Measurements from ENCODE around the gene NDUFA11.

DNA sequence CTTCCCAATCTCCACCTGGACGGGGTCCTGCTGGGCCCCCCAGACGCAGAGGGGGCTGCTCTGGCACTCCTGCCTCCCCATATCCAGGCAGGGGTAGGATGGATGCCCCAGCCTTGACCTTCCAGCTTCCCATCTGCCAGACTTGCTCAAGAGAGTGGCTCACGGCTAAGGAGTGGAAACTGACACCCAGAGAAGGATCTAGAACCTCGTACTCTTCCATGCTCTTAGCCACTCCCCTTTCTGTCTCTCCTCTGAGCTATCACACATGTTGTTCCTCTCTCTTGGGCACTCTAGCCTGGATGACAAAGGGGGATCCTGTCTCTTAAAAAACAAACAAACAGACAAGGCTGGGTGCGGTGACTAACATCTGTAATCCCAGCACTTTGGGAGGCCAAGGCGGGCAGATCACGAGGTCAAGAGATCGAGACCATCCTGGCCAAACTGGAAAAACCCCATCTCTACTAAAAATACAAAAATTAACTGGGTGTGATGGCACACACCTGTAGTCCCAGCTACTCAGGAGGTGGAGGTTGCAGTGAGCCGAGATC is 21.1 kb downstream of the NDUFA11 start:
- TF ChIP-seq, protein P1, sequence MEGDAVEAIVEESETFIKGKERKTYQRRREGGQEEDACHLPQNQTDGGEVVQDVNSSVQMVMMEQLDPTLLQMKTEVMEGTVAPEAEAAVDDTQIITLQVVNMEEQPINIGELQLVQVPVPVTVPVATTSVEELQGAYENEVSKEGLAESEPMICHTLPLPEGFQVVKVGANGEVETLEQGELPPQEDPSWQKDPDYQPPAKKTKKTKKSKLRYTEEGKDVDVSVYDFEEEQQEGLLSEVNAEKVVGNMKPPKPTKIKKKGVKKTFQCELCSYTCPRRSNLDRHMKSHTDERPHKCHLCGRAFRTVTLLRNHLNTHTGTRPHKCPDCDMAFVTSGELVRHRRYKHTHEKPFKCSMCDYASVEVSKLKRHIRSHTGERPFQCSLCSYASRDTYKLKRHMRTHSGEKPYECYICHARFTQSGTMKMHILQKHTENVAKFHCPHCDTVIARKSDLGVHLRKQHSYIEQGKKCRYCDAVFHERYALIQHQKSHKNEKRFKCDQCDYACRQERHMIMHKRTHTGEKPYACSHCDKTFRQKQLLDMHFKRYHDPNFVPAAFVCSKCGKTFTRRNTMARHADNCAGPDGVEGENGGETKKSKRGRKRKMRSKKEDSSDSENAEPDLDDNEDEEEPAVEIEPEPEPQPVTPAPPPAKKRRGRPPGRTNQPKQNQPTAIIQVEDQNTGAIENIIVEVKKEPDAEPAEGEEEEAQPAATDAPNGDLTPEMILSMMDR (IDR thresholded peaks at IDR 0.05): no peak
- no peak for TF ChIP-seq EZH2 (IDR thresholded peaks at IDR 0.05; ENCODE audit: borderline replicate concordance, insufficient read depth, low read depth, low read length, poor library complexity, severe bottlenecking)

Measured in B cell (primary cell).